Activated naive CD4-positive, alpha-beta T cell treated with Interleukin-2 at 50 U/mL for 16 hours (primary cell): ENCODE measurements around the gene ANO8.
"Not testable (repeated sequence)": the region's sequence is repeated elsewhere in the genome, so short reads cannot be mapped to it uniquely, and the experiment has no call there.

Experiments used
- DNase-seq: peaks from one replicate; pipeline ENCODE4 v3.0.0-alpha.2; 2020

ANO8 gene

DNA sequence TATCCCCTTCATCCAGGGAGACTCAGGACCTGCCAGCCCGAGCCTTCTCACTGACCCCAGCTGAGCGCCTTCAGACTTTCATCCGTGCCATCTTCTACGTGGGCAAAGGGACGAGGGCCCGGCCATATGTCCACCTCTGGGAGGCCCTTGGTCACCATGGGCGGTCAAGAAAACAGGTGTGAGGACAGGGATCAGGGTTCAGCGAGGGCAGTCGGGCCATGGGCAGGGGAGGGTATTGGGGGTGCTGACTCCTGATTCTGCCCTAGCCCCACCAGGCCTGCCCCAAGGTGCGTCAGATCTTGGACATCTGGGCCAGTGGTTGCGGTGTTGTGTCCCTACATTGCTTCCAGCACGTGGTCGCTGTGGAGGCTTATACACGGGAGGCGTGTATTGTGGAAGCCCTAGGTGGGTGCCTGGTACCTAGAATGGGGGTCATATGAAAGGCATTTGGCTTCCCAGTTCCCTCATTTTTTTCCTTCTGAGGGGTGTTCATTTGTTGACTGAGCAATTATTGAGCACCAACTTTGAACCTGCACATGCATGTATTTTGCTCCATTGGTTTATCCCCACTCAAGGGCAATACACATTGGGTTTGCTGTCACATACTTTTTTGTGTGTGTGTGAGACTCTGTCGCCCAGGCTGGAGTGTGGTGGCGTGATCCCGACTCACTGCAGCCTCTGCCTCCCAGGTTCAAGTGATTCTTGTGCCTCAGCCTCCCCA is 49.1 kb downstream of the ANO8 start:
- no peak for DNase-seq

DNA sequence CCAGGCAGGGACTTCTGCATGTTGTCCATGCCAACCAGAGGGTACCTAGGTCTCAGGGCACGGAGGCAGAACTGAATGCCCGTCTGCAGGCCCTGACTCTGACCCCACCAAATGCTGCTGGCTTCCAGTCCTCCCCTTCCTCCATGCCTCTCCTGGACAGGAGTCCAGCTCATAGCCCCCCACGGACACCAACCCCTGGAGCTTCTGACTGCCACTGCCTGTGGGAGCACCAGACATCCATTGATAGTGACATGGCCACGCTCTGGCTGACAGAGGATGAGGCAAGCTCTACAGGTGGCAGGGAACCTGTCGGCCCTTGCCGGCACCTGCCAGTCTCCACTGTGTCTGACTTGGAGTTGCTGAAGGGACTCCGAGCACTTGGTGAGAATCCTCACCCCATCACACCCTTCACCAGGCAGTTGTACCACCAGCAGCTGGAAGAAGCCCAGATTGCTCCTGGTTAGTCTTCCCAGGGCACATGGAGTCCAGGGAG is 51.1 kb downstream of the ANO8 start:
- DNase-seq: no peak

DNA sequence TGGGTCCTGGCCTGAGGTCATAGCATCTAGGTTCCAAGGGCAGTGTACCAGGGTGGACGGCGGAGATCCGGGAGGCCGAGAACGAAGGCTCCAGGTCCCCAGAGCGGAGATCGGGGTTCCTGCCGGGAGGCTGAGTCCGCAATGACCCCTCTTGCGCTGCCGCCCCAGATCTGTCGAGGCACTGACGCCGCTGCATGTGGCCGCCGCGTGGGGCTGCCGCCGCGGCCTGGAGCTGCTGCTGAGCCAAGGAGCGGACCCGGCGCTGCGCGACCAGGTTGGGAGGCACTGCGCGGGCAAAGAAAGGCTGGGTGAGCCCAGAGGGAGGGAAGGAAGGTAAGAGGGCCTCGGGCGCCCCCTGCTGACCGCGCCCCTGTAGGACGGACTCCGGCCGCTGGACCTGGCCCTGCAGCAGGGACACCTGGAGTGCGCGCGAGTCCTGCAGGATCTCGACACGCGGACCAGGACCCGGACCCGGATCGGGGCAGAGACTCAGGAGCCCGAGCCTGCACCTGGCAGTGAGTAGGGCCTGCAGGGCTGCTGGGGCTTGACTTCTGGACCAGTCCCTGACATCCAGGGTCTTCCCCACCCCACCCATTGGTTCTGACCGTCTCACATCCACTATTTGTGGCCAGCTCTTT is 52.0 kb downstream of the ANO8 start:
- DNase-seq: peak; percentile 84

DNA sequence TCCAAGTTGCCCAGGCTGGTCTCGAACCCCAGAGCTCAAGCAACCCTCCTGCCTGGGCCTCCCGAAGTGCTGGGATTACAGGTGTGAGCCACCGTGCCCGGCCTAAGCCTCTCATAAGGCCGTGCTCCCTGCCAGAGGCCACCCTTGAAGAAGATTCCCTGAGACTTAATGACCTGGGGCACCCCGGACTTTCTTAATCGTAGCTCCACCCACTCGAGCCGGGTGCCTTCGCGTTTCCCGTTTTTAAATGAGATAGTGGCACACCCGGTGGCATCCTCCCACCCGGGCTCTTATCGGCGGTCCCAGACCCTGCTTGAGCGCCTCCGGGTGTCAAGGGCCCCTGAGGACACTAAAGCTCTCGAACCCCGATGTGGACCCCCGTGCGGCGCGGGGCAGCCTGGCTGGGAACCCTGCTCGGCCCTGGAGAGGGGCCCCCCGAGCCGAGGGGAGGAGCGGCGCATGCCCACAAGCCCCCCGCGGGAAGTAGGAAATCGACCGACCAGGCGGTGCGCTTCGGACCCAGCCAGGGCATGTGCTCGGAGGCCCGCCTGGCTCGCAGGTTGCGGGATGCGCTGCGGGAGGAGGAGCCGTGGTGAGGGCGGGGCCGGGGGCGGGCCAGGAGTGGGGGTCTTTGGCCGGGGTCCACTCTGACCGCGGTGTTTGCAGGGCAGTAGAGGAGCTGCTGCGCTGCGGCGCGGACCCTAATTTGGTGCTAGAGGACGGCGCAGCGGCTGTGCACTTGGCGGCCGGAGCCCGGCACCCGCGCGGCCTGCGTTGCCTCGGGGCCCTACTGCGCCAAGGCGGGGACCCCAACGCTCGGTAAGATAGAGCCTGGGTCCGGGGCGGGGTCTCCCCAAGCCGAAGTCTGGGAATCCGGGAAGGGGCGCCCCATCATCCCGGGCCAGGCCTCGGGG is 53.0 kb downstream of the ANO8 start, which contains the start of gene ANKLE1:
ANKLE1 (plus strand) TSS at position 511 of the 914 bp plus-strand sequence; CDS start at position 531, 20 bp downstream.
- peak; percentile 66 for DNase-seq

DNA sequence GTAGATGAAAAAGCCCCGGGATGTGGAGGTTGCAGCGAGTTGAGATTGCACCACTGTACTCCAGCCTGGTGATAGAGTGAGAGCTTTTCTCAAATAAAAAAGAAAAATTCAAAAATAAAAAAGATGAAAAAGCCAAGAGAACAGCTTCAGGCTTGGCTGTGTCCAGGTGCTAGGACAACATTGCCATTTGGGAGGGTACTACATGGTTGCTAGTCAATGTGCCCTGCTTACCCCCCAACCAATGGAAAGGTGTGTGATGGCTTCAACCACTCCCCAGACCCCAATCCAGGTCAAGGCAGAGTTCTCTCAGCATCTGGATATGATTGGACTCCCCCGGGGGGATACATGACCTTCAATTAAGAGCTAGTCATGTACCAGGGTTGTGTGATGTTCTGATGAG is 55.2 kb downstream of the ANO8 start:
- no peak for DNase-seq

DNA sequence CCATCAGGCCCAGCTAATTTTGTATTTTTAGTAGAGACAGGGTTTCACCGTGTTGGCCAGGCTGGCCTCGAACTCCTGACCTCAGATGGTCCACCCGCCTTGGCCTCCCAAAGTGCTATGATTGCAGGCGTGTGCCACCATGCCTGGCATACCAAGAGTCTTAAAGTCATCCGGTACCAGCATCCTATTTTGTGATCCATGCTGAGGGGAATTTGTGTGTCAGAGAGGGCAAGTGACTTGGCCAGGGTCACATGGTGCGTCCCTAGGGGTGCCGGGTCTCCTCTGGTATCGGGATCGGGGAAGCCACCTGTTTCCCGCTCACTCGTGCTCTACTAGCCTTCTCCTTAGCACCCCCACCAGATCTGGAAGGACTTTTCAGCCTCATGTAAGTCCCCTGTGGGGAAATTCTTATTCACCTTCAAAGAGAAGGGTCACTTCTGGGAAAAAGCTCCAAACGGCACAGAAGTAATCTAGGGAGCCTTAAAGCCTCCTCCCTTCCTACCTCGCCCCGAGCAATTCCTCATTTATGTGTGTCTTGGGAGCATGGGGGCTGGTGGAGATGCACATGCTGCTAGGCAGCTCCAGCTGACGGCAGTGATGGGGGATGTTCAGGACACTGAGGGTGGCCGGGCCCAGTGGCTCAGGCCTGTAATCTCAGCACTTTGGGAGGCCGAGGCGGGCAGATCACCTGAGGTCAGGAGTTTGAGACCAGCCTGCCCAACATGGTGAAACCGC is 59.0 kb downstream of the ANO8 start:
- DNase-seq: no peak

DNA sequence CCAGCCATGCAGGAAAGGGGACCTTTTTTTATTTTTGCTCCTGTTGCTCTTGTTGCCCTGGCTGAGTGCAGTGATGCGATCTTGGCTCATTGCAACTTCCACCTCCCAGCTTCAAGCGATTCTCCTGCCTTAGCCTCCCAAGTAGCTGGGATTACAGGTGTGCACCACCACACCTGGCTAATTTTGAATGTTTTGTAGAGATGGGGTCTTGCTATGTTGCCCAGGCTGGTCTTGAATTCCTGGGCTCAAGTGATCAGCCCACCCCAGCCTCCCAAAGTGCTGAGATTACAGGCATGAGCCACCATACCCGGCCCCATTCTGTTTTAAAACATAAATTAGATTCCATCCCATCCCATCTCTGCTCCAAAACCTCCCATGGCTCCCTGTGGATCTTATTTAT is 59.8 kb downstream of the ANO8 start:
- not testable (repeated sequence) for DNase-seq
